Stimulated activated CD8-positive, alpha-beta memory T cell treated with anti-CD3 and anti-CD28 coated beads, Interleukin-7, amount 100 ng/mL, for 48 hours (primary cell): ENCODE results near the gene PXK.
"Not testable (repeated sequence)": the region's sequence is repeated elsewhere in the genome, so short reads cannot be mapped to it uniquely, and the experiment has no call there.

Experiments
- DNase-seq, 2 donors: peaks; one replicate each; pipeline ENCODE4 v3.0.0-alpha.2; 2020; ENCODE audit warnings: low read depth in 1 of 2; ENCODE audit errors: extremely low read depth in 1 of 2

PXK gene

GRCh38 chr3:58332575-58333188 lies at the start of gene PXK:
Gene PXK, plus strand, starts transcription at chr3:58332892. Its CDS starts 97 bp downstream, at chr3:58332989.
- DNase-seq, result peak; percentile 62 to 69

- DNase-seq, result no peak
Measured at GRCh38 chr3:58285334-58285733, 47.4 kb upstream of the PXK start.

- no peak for DNase-seq
Measured at GRCh38 chr3:58287354-58287753, 45.3 kb upstream of the PXK start.

DNA sequence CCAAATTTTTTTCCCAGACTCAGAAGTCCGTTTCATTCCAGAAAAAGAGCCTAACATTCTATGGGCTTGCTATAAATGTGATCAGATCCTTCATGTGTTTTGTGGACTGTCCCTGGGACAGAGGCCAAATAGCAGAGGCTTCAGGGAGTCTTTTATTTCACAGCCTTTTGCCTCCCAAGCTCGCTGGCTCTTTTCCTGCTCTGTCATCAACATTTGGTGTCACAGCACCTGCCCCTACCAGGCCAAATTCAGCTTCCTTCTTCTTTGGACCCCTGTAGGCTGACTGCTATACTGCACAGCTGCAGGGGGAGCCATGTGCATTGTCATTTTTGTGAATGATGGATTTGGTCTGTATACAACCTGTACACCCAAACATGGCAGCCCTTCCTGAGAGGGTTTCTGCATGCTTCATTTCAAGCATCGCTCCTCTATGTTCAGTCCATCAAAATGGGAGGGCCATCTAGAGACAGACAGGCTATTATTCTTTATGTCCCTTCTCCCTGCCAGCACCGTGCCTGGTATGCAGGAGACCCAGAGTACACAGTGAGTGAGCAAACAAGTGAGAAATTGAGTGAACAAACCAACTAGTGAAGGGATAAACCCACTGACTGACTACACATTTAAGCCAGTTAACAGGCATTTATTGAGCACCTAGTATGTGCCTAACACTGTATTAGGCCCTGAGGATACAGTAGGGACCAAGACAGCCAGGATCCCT lies 44.5 kb upstream of the PXK start:
- DNase-seq, result no peak

GRCh38 chr3:58288964-58289613 lies 43.6 kb upstream of the PXK start:
- not testable (repeated sequence) for DNase-seq

DNA sequence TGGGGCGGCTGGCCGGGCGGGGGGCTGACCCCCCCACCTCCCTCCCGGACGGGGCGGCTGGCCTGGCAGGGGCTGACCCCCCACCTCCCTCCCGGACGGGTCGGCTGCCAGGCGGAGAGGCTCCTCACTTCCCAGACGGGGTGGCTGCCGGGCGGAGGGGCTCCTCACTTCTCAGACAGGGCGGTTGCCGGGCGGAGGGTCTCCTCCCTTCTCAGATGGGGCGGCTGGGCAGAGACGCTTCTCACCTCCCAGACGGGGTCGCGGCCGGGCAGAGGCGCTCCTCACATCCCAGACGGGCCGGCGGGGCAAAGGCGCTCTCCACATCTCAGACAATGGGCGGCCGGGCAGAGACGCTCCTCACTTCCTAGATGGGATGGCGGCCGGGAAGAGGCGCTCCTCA lies 42.2 kb upstream of the PXK start:
- DNase-seq, result not testable (repeated sequence)

GRCh38 chr3:58291671-58292338 lies 40.9 kb upstream of the PXK start:
- DNase-seq, result no peak

GRCh38 chr3:58292866-58293265 lies 39.8 kb upstream of the PXK start:
- no peak for DNase-seq

GRCh38 chr3:58293516-58293915 lies 39.2 kb upstream of the PXK start:
- no peak for DNase-seq

GRCh38 chr3:58296269-58296668 lies 36.4 kb upstream of the PXK start:
- no peak for DNase-seq

DNA sequence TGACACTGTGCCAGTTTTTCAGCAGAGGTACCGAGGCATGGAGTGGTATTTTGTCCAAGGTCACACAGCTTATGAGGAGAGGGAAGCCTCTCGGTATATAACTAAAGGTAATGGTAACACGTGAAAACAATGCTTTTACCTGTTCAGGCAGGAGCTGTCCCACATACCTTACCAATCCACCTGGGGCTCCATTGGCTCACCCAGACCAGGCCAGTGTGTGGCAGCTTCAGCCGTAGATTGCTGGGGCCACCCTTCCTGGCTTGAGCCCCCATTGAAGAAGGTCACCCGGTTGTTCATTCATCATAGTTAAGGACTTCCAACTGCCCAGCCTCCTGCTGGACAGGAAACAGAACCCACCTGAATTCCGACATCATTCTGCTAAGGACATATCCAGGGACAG lies 35.8 kb upstream of the PXK start:
- DNase-seq, result no peak

DNA sequence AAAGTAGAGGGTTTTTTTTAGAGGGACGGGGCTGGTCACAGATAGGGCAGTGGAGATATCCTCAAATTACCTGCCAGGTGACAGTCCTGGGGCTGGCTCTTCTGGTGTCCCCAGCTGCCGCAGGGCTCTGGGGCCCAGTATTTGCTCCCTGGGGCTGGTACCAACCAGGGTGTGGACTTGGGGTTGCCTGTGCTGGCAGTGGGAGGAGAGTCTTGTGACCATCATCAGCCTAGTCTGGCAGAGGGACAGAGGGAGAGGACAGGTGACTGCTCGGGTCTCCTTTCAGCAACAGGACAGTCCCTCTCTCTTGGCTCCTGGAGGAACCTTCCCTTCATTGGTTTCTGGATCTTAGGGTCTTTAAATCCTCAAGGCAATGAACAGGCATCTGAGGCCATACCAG lies 34.5 kb upstream of the PXK start:
- DNase-seq, result no peak

- DNase-seq, result no peak
Measured at GRCh38 chr3:58299075-58299474, 33.6 kb upstream of the PXK start.

- no peak for DNase-seq
Measured at GRCh38 chr3:58299839-58300516, 32.7 kb upstream of the PXK start.

DNA sequence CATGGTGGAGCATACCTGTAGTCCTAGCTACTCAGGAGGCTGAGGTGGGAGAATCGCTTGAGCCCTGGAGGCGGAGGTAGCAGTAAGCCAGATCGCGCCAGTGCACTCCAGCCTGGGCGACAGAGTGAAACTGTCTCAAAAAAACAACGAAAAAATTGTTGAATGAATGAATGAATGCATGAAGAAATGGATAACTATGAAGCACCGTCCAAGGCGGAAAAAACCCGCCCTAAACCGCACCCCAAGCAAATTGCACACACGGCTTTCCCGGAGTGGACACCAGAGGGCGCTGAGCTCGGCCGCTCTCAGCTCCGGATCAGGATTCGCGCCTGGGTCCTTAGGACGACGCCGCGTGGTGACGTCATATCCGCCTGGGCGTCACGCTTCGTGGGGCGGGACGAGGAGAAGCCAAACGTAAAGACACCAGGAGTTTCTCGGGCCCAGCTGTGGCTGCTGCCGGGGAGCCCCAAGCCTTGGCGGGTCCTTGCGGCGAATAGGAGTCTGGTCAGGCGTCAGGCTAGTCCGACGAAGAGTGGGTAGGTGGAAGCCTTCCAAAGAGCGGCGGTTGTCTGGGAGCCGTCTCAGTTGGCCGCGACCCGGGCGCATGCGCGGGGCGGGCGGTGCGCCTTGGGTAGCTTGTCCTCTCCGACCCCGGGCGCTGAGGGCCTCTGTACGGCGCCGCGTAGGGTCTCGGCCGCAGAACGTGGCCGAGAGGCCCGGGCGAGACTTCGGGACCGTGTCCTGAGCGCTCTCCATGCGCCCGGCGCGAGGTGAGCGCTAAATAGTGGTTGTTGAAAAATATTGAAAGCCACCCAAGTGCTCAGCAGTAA lies 26.6 kb upstream of the PXK start, which contains the start of the genes HTD2 and RPP14:
TSS of gene HTD2 (plus strand) at position 639 of the 830 bp plus-strand sequence. CDS start 11,094 bp downstream, outside the sequence.
TSS of gene RPP14 (plus strand) at position 364 of the 830 bp plus-strand sequence. CDS start 4,085 bp downstream, outside the sequence.
- DNase-seq, result peak; percentile 95 to 96

DNA sequence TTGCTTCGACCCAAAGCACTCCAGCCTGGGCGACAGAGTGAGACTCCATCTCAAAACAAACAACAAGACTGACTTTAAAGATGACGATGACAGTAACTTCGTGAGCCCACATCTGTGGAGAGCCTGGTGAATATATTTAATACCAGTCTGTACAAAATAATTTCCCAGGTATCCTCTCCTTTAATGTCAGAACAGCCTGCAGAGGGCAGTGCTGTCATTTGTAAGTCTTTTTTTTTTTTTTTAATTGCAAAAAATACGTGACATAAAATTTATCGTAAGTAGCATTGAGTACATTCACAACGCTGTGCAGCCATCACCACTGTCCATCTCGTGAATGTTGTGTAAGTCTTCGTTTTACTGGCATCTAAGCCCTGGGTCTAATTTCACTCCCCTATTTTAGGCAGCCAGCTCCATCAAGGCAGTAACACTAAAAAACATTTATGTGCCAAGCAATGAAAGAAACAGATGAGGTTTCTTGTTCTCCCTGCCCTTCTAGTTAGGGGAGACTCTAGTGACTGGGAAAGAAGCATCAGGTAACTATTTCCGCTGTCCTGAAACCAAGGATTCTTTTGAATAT lies 25.0 kb upstream of the PXK start:
- peak in 1 of 2 donors; percentile 11 for DNase-seq

DNA sequence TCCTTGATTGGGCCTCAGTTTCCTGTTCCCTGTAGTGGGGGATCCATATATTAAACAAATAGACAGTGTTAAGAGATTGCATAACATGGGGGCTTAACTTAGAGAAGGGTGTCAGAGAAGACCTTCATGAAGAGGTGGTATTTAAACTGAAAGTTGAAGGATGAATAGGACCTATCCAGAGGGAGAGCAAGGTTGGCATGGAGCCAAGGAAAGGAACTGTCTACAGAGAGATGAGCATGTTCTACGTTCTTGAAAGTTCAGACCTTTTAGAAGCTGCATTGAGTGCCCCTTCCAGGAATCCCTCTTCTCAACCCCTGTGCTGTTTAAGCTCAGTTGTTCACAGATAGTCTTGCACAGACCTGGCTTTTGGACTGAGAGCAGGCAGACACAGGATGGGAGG lies 24.0 kb upstream of the PXK start:
- no peak for DNase-seq

DNA sequence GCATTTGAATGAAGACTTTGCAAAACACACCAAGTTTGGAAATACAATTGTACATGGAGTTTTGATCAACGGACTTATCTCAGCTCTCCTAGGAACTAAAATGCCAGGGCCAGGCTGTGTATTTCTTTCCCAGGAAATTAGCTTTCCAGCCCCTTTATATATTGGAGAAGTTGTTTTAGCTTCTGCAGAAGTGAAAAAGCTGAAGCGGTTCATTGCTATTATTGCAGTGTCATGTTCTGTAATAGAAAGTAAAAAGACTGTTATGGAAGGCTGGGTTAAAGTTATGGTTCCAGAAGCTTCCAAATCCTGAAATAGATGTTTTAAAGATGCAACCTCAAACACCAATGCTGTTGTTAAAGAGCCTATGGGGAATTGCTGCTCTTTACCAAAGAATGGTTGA lies 14.9 kb upstream of the PXK start:
- DNase-seq, result no peak

GRCh38 chr3:58321791-58322190 lies 10.9 kb upstream of the PXK start:
- no peak for DNase-seq

DNA sequence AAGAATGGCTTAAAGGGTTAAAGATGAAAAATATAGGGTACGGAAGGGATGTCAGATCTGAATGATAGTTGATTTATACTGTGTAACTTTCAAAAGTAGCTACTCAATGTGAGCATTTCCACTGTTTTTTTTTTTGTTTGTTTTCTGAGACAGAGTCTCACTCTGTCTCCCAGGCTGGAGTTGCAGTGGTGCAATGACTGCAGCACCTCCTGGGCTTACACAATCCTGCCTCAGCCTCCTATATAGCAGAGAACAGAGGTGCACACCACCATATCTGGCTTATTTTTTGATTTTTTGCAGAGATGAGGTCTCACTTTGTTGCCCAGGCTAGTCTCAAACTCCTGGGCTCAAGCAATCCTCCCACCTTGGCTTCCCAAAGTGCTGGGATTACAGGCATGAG lies 9.9 kb upstream of the PXK start:
- DNase-seq, result no peak
